GM18498 (cell line): Measurements from ENCODE around the gene CGB2.
"Not testable (repeated sequence)": the region's sequence is repeated elsewhere in the genome, so short reads cannot be mapped to it uniquely, and the experiment has no call there.

ENCODE experiments used
- ATAC-seq: cut with Tn5 transposase; IDR thresholded peaks from one replicate; pipeline ENCODE4 v1.9.1; 2021; ENCODE audit warnings: mild to moderate bottlenecking, moderate library complexity; ENCODE audit not compliant: unreplicated experiment

Gene CGB2

DNA sequence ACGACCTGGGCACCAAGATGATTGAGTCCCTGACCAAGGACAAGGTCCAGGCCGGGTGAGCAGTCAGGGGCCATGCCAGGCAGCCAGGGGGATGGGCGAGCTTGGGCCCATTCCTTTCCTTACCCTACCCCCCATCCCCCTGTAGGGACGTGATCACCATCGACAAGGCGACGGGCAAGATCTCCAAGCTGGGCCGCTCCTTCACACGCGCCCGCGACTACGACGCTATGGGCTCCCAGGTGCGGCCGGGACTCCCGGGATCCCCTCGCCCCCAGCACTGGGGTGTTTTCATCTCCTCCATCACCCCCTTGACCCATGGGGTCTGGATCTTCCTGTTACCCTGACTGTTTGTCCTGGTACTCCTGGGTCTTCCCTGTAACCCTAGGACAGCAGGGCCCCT is 21.9 kb upstream of the CGB2 start:
- ATAC-seq: no peak

DNA sequence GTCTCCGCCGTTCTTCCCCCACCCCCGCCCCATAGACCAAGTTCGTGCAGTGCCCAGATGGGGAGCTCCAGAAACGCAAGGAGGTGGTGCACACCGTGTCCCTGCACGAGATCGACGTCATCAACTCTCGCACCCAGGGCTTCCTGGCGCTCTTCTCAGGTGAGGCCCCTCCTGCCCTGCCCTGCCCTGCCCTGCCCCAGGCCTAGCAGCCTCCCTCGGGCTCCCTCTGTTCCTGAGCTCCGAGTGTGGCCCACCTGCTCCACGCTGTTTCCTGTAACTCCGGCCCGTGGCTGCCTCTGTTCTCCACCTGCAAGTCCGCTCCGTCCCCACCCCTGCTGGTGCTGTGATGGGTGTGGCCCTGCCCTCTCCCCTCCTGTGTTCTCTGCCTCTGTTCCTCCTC is 21.2 kb upstream of the CGB2 start:
- no peak for ATAC-seq

DNA sequence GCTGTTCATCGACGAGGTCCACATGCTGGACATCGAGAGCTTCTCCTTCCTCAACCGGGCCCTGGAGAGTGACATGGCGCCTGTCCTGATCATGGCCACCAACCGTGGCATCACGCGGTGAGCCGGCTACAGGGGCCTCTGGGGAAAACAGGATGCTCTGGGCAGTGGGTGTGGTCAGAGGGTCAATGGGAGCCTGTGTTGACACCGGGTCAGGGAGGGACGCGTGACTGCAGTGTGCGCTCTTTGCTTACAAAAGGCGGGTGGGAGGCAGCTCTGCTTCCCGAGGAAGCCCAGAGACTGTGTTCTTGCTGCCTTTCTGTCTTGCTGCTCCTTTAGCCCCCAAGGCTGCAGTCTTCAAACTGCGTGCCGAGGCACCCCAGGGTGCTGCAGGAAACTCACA is 20.5 kb upstream of the CGB2 start:
- no peak for ATAC-seq

DNA sequence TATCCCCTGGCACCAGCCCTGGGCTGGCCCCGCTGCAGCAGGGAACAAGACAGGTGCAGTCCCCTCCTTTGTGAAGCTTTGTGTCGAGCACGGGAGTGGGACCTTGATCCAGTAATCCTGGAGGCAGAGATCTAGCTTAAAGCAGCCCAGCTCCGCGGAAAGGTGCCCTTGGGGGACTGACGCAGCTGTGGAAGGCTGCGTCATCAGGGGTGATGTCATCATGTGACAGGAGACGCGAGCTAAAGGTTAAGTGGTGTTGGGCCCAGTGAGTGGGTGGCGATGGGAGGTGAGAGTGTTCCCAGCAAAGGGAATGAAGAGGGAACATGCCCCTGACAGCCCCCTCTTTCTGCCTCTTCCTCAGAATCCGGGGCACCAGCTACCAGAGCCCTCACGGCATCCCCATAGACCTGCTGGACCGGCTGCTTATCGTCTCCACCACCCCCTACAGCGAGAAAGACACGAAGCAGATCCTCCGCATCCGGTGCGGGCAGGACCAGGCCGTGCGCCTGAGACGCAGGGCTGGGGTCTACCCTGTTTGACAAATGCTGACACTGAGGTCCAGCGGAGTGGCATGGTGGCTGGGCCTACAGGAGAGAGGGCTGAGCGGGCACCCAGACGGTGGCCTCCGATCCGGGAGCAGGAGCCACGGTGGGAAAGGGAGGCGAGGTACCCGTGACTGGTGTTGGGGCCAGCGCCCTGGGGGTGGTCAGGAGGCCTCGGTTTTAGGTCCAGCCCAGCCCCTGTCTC is 17.4 kb upstream of the CGB2 start:
- ATAC-seq: no peak

DNA sequence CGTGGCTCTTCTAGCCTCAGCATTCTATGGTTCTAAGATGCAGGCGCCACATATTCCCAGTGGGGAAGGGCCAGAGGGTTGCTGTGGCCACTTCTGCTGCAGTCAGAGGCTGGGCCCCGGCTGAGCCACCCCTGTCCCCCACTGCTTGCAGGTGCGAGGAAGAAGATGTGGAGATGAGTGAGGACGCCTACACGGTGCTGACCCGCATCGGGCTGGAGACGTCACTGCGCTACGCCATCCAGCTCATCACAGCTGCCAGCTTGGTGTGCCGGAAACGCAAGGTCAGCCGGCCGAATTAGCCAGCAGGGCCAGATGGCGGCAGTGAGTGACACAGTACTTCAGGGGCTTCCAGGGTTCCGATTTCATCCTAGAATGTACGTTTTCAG is 16.8 kb upstream of the CGB2 start:
- ATAC-seq: no peak

DNA sequence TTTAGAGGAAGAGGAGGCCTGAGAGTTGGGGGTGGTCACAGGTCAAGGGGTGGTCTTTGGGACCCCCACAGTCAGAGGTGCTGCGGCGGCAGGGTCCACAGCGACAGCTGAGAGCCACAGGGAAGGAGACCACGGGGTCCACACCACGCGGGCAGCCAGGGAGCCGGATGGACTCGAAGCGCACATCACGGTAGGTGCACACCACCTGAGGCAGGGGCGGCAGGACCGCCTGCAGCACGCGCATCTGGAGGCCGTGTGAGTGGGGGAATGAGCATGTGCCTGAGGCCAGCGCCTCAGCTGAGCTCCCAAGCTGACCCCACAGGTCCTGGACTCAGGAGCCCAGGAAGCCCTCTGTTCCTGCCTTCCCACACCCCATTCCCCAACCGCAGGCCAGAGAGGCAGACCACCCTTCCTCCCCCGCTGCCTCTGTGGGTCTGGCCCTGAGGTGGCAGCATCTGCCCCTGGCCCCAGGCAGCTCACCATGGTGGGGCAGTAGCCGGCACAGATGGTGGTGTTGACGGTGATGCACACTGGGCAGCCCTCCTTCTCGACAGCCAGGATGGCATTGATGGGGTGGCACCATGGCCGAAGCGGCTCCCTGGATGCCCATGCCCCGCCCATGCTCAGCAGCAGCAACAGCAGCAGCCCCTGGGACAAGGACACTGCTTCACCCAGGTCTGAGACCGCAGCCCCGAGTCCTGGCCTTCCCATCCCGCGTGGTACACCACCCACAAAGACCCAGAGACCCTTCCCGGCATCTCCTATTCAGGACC is 15.4 kb upstream of the CGB2 start:
- ATAC-seq: no peak

DNA sequence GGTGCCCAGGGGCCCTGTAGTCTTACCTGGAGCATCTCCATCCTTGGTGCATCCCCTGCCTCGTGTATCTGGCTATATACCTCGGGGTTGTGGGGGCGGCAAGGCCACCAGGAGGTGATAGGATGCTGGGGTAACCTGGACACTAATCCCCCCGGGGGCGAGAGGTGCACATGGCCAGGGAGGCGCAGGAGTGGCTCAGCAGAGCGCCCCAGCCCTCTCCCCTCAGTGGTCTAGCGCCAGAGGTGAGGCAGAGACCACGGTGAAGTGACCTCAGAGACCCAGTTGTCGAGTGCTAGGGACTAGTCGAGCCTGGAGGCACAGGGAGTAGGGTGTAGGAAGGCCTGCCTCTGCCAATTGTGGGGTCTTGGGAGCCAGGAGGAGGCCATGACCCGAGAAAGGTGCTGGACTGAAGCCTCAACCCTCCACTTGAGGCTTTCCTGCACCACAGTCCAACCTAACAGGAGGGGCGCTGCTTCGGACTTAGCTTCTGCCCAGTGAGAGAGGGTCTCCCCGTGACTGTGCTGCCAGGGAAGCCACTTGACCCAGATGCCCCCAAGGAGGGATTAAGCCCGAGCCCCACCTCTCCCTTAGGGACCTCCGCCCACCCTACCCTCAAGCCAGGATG is 14.5 kb upstream of the CGB2 start, which contains the start of gene LHB:
LHB (minus strand) TSS at position 51 of the 625 bp plus-strand sequence; CDS start at position 41, 10 bp downstream.
- no peak for ATAC-seq

DNA sequence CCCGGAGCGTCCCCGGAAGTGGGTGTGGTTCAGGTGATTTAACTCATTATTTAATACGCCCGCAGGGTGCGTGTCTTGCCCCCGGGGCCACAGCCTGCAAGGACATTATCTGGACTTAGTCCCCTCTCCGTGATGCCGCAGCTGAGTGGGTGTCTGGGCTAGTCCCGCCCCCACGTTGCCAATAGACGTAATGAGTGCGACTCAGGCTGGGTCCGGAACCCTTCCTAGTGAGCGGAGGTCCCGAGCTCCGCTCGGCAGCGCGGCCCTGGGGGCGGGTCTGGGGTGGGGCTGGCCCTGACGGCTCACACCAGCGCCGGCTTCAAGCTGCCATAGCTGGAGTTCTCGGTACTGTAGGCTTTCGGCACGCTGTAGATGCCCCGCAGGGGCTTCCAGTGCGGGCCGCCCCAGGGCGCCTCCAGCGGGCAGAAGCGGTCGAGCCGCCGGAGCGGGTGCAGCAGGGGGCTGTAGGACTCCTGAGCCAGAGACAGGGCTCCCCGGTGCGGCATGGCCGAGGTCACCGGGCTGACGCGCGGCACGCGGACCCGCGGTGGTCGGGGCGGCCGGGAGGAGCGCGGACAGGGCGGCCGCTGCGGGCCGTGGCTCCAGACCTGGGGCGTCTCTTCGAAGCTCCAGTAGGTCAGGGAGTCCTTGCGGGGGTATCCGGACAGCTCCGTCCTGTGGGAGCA is 13.9 kb upstream of the CGB2 start:
- peak; percentile 61 for ATAC-seq

DNA sequence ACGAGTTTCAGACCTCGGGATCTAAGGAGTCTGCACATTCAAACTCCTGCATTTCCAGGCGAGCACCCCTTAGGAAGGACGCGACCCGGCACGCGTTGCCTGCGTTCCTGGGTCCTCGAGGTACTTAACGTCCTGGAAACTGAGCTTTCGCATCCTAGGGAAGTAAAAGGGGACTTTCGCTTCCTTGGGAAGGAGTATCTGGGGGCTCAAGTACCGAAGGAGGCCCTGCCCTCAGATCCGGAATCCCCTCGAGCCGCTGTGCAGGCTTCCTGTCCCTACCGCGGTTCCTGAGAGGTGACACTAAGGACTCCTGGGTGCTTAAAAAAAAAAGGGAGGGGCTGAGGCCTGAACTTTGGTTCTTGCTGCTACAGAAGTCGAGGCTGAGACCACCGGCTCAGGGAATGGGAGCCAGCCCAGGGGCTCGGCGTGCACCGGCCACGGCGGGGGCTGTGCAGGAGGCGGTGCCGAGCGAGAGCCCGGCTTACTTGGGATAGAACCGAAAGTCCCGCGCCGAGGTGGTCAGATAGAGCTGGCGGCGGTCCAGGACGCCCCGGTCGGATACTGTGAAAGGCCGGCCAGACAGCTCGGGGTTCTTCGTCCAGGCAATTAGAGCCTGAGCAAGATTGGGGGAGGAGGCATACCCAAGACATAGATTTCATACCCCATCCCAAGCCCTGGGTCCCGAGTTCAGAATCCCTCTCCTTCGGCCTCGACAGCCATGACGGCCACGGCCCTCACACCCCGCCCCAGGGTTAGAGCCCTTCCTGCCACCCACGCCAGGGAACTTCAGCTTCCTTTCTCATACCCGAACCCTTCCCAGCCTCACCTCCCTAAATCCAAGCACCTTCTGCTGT is 13.1 kb upstream of the CGB2 start:
- ATAC-seq: not testable (repeated sequence)

DNA sequence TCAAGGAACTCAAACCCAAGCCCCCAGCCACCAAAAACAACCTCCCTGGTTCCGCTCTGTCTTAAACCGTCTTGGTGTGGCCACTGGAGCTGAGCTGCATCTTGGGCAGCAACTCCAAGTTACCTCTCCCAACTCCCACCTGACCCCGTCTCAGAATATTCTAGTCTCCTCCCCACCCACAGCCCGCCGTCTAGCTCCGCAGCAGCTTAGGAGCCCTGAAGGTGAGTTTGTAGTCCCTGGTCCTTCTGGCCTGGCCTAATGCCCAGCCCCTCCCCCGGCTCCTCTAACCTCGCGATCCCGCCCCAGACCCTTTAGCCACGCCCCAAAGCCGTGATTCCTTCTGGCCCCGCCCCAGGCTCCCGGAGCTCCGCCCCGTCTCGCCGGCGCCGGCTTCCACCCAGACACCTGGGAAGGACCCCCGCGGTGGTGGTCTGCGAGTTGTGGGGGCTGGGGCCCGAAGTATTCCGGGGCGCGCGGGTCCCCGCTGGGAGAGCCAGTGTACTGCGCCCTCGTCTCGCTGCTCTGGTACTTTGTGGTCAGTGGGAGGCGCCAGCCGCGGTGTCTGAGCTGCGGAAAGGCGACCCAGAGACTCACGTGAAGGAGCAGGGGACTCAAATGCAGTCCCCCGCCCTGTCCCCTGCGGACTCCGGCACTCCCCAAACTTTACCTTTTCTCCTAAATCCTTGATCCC is 12.3 kb upstream of the CGB2 start:
- no peak for ATAC-seq

DNA sequence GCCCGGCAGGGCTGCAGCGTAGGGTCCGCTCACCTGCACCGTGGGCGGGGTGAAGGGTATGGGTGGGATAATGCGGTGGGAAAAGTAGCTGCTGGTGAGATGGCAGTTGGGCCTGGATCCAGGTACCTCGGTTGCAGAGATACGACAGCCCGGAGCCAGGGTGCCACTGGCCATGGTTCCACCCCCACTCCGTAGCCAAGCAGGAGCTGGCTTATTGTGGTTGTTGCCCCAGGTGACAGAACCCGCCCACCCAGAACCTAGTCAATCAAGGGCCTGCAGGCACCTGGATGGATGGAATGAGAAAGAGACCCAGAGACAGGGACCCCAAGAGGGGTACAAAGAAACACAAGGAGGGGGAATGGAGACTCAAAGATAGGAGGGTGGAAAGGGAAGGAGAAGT is 11.3 kb upstream of the CGB2 start:
- ATAC-seq: no peak

DNA sequence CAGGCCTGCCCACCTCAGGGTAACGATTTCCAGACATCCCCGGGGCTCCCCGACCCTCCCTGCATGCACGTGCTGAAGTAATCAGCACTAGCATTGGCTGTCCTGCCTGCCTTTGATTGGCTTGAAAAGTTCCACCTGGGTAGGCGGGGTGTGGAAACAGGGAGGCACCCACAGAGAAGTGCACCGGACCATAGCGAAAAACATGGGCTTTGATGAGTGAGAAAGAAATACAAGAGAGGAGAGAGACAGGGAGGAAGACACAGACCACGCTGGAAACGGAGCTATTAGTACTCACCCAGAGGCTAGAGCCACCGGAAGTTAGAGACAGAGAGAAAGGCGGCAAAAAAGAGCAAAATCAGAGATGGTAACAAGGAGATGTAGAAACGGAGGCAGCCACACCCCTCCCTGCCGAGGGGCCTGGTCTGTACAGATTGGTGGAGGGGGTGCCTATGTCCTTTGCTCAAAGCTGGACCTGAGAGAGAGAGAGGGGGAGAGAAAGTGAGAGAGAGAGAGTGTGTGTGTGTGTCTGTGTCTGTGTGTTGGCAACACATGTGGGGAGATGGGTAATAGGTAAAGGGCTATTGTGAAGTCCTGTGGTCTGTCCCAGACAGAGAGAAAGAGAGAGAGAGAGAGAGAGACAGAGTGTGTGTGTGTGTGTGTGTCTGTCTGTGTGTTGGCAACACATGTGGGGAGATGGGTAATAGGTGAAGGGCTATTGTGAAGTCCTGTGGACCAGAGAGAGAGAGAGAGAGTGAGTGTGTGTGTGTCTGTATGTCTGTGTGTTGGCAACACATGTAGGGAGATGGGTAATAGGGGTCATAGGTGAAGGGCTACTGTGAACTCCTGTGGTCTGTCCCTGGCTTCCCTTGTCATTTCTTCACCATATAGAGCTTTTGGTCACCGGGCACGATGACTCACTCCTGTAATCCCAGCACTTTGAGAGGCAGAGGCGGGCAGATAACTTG is 10.5 kb upstream of the CGB2 start:
- ATAC-seq: no peak

DNA sequence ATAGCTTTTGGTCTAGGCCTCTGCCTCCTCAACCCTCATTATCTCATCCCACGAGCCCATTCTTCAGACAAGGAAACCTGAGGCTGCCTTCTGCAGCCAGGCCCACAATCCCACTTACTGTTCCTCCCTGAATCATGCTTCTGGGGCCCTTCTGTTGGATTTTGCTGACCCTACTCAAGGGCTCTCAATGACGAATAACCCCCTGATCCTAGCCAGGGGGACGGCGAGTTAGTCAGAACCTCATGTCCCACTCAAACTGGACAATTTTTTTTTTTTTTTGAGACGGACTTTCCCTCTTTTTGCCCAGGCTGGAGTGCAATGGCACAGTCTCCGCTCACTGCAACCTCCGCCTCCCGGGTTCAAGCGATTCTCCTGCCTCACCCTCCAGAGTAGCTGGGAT is 9.6 kb upstream of the CGB2 start:
- no peak for ATAC-seq

DNA sequence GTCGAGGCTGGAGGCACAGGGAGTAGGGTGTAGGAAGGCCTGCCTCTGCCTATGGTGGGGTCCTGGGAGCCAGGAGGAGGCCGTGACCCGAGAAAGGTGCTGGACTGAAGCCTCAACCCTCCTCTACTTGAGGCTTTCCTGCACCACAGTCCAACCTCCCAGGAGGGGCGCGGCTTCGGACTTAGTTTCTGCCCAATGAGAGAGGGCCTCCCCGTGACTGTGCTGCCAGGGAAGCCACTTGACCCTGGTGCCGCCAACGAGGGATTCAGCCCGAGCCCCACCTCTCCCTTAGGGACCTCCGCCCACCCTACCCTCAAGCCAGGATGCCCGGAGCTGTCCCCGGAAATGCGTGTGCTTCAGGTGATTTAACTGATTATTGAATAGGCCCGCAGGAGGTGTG is 7.5 kb upstream of the CGB2 start, which contains the start of gene CGB3:
CGB3 (minus strand) TSS at position 101 of the 400 bp plus-strand sequence. CDS start 362 bp downstream, outside the sequence.
- not testable (repeated sequence) for ATAC-seq

DNA sequence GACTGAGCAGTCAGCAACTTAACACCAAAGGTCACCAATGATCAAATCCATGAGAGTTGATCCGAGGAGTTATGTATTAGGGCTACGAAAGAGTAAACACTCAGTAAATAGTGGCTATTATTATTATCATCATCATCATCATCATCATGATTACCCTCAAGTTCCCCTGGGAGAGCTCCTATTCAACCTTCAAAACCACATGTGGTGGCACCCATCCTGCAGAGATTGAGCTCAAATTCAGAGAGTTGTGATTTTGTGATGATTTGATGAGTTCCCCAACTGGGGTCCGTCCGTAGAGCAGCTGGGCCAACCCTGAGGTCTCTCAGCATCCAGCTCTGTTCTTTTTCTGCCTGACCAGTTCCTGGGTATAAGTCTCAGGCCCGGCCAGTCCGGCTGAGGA is 6.6 kb upstream of the CGB2 start:
- not testable (repeated sequence) for ATAC-seq

DNA sequence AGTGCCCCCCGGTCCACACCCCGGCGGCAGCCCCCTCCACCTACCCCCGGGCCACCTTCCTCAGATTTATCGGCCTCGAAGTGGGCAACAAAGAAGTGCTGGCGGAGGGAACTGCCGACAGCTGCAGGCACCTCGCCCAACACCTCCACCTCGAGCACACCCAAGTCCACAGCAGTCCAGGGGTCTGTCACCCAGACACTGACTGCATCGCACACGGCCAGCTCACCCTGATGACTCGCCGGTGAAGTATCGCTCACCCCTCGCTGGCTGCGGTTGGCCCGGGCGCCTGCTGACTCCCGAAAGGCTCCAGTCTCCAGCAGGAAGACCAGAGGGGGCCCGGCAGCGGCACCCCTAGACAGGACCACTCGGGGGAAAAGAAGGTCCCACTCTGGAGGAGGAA is 6.1 kb upstream of the CGB2 start:
- ATAC-seq: not testable (repeated sequence)

DNA sequence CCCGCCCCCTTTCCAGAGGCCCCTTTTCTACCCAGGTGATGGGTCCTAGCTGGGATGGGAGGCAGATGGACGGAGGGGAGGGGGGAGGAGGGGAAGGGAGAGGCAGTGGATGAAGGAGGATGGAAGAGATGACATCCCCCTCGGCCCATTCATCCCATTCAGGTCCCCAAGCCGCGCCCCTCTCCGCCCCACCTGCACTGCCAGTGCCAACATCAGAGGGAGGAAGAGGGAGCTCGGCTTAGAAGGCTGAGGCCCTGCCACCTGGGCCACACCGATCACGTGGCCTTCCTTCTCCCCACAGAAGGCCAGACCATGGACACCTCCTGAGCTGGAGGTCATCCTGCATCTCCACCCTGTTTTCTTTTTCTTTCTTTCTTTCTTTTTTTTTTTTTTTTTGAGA is 3.0 kb upstream of the CGB2 start:
- not testable (repeated sequence) for ATAC-seq

DNA sequence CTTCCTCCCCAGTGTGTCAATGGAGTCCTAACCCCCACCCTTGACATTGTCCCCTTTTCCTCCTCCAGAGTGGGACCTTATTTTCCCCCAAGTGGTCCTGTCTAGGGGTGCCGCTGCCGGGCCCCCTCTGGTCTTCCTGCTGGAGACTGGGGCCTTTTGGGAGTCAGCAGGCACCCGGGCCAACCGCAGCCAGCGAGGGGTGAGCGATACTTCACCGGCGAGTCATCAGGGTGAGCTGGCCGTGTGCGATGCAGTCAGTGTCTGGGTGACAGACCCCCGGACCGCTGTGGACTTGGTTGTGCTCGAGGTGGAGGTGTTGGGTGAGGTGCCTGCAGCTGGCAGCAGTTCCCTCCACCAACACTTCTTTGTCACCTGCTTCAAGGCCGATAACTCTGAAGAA is 1.9 kb upstream of the CGB2 start:
- not testable (repeated sequence) for ATAC-seq
